HG02759 (cell line): Measurements from ENCODE around the gene COL24A1.

Experiments used
- ATAC-seq: cut with Tn5 transposase; IDR thresholded peaks from one replicate; pipeline ENCODE4 v1.9.1; 2021; ENCODE audit warnings: mild to moderate bottlenecking, moderate library complexity; ENCODE audit not compliant: unreplicated experiment

Gene COL24A1

GRCh38 chr1:85707267-85707989 is 449.1 kb downstream of the COL24A1 start:
- peak; percentile 29 for ATAC-seq

GRCh38 chr1:85705940-85706339 is 450.6 kb downstream of the COL24A1 start:
- ATAC-seq, result no peak

DNA sequence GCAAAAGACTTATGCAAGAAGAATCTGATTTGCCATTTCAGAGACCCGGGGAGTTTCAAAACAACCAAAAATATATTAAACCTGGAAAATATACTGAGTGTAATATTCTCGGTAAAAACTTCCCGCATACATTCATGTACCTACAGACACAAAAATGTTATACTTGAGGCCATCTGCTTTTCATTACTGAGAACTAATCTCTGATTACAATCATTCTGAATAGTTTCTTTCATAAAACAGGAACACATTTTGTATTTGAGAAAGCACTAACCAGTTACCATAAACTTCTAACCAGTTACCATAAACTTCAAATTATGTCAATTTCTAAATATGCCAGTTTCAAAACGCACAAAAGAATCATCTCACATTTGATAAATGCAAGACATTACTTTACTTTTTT is 456.1 kb downstream of the COL24A1 start:
- ATAC-seq, result no peak

GRCh38 chr1:85697895-85698294 is 458.7 kb downstream of the COL24A1 start:
- no peak for ATAC-seq

- no peak for ATAC-seq
These were observed 463.8 kb downstream of the COL24A1 start for GRCh38 chr1:85692730-85693314.

GRCh38 chr1:85689775-85690404 is 466.7 kb downstream of the COL24A1 start:
- ATAC-seq, result no peak

DNA sequence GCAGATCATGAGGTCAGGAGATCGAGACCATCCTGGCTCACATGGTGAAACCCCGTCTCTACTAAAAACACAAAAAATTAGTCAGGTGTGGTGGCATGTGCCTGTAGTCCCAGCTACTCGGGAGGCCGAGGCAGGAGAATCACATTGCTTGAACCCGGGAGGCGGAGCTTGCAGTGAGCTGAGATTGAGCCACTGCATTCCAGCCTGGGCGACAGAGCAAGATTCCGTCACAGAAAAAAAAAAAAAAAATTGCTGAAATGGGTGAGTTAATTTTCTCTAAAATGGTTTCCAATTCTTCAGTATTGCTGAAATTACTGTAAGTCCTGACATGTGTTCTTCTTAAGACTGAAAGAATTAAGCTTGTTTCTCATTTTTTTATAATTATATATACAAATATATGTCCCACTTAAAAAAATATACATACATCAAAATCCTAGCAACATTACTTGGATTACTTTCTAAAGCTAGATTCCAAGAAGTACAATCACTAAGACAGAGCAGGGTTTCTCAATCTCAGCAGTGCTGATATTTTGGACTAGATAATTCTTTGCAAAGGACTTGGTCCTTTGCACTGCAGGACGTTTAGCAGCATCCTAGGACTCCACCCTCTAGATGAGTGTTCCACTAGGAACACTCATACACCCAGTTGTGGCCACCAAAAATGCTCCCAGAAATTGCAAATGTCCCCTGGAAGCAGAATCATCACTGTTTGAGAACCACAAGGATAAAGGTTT is 473.1 kb downstream of the COL24A1 start:
- no peak for ATAC-seq

- no peak for ATAC-seq
These were observed 475.5 kb downstream of the COL24A1 start for GRCh38 chr1:85681087-85681486.
